GM18861 (cell line): ENCODE results near the gene GALP.
A peak's percentile ranks its signal among the peaks of the same experiment; 100 is the strongest.
"Not testable (repeated sequence)": the region's sequence is repeated elsewhere in the genome, so short reads cannot be mapped to it uniquely, and the experiment has no call there.

Source experiments
- ATAC-seq: cut with Tn5 transposase; IDR thresholded peaks from one replicate; pipeline ENCODE4 v1.9.1; 2021; ENCODE audit not compliant: unreplicated experiment

Gene GALP

GRCh38 chr19:56175861-56176307 is at the start of gene GALP:
Gene GALP, plus strand, starts transcription at chr19:56176008. Its CDS starts 1,101 bp downstream, at chr19:56177109.
- ATAC-seq: not testable (repeated sequence)

- ATAC-seq: no peak
These were observed 48.6 kb upstream of the GALP start for GRCh38 chr19:56126983-56127780.

- no peak for ATAC-seq
These were observed 45.8 kb upstream of the GALP start for GRCh38 chr19:56130006-56130405.

- ATAC-seq: no peak
These were observed 44.2 kb upstream of the GALP start for GRCh38 chr19:56131651-56132050.

- ATAC-seq: no peak
These were observed 43.4 kb upstream of the GALP start for GRCh38 chr19:56132316-56132822.

GRCh38 chr19:56133858-56134653 is 41.8 kb upstream of the GALP start:
- ATAC-seq: peak; percentile 48

- no peak for ATAC-seq
These were observed 41.2 kb upstream of the GALP start for GRCh38 chr19:56134654-56134921.

- ATAC-seq: no peak
These were observed 39.4 kb upstream of the GALP start for GRCh38 chr19:56136362-56136761.

GRCh38 chr19:56137405-56137804 is 38.4 kb upstream of the GALP start:
- no peak for ATAC-seq

- ATAC-seq: no peak
These were observed 37.7 kb upstream of the GALP start for GRCh38 chr19:56138069-56138468.

GRCh38 chr19:56139847-56140582 is 35.8 kb upstream of the GALP start:
- ATAC-seq: no peak

GRCh38 chr19:56140583-56141416 is 35.0 kb upstream of the GALP start, which contains the start of gene ZNF444:
Gene ZNF444, plus strand, starts transcription at chr19:56141287. Its CDS starts 5,625 bp downstream, at chr19:56146912.
- peak; percentile 89 for ATAC-seq

GRCh38 chr19:56141417-56141993 is 34.3 kb upstream of the GALP start:
- ATAC-seq: no peak

- no peak for ATAC-seq
These were observed 33.6 kb upstream of the GALP start for GRCh38 chr19:56142087-56142787.

- no peak for ATAC-seq
These were observed 32.8 kb upstream of the GALP start for GRCh38 chr19:56142897-56143434.

- no peak for ATAC-seq
These were observed 31.4 kb upstream of the GALP start for GRCh38 chr19:56144376-56144775.

- ATAC-seq: no peak
These were observed 31.0 kb upstream of the GALP start for GRCh38 chr19:56144831-56145230.

GRCh38 chr19:56145698-56146097 is 30.1 kb upstream of the GALP start:
- ATAC-seq: no peak

- no peak for ATAC-seq
These were observed 28.9 kb upstream of the GALP start for GRCh38 chr19:56146904-56147303.
